ENCODE results near the gene DCHS1.

Gene DCHS1

GRCh38 chr11:6622261-6623171 lies 33.1 kb downstream of the DCHS1 start:
- H3K27ac ChIP-seq (ENCODE audit: low read depth, low read length), result no peak overlapping the region
- no peak overlapping the region for H3K4me2 ChIP-seq (ENCODE audit: low read length)

DNA sequence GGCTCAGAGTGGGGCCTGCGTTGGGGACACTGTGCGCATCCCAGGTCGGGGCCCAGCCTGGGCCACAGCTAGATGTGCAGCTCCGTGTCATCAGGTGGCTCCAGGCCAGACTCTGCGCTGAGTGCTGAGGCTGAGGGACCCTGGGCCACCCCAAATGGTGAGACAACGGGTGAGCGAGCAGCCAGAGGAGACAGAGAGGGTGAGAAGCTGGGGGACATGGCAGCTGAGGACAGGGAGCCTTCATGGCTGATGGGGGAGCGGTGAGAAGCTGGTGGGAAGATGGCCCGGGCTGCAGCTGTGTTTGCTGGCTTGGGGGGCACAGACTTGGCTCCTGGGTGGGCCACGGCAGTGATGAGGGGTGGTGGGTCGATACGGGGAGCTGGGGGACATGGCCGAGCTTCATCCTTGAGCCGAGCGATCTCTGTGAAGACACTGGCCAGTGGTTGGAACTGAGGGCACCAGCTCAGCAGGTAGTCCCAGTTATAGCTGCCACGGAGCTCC lies 33.8 kb downstream of the DCHS1 start:
- Histone ChIP-seq H3K9me3 (ENCODE audit: control insufficient read depth, insufficient read depth, low read length) (no peaks in the 10 kb centered on the region), H3F3A (ENCODE audit: control insufficient read depth, insufficient read depth) (no peaks in the 10 kb centered on the region), H3K4me2 (ENCODE audit: low read length) (no peak overlapping the region), H3K9me2 (replicated peaks; ENCODE audit: control insufficient read depth, low read length) (no peaks in the 10 kb centered on the region), H3K27me3 (ENCODE audit: control insufficient read depth, low read length) (no peaks in the 10 kb centered on the region), H3K4me3 (ENCODE audit: low read length) (no peak overlapping the region), H3K79me2 (ENCODE audit: control insufficient read depth, low read length) (peaks cover 6% of the 10 kb centered on the region), H3K36me3 (ENCODE audit: control insufficient read depth, low read length) (no peaks in the 10 kb centered on the region), H3K4me1 (ENCODE audit: control insufficient read depth, low read length) (peaks cover 20% of the 10 kb centered on the region), H3K27ac (ENCODE audit: low read depth, low read length) (no peak overlapping the region), H4K20me1 (ENCODE audit: control insufficient read depth, insufficient read depth, low read depth, low read length) (no peaks in the 10 kb centered on the region)
- TF ChIP-seq, protein P1, sequence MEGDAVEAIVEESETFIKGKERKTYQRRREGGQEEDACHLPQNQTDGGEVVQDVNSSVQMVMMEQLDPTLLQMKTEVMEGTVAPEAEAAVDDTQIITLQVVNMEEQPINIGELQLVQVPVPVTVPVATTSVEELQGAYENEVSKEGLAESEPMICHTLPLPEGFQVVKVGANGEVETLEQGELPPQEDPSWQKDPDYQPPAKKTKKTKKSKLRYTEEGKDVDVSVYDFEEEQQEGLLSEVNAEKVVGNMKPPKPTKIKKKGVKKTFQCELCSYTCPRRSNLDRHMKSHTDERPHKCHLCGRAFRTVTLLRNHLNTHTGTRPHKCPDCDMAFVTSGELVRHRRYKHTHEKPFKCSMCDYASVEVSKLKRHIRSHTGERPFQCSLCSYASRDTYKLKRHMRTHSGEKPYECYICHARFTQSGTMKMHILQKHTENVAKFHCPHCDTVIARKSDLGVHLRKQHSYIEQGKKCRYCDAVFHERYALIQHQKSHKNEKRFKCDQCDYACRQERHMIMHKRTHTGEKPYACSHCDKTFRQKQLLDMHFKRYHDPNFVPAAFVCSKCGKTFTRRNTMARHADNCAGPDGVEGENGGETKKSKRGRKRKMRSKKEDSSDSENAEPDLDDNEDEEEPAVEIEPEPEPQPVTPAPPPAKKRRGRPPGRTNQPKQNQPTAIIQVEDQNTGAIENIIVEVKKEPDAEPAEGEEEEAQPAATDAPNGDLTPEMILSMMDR (IDR thresholded peaks at IDR 0.05; ENCODE audit: low read depth, low read length, poor library complexity, severe bottlenecking), result no peak
- TF ChIP-seq EZH2phosphoT487 (IDR thresholded peaks at IDR 0.05; ENCODE audit: borderline replicate concordance, low read length), result no peak

More at GRCh38 chr11:6622261-6623171, 33.1 kb downstream of the DCHS1 start:
- H3K9me3 ChIP-seq (ENCODE audit: control insufficient read depth, insufficient read depth, low read length), result no peaks in the 10 kb centered on the region
- H3K4me1 ChIP-seq (ENCODE audit: control insufficient read depth, low read length), result peaks cover 20% of the 10 kb centered on the region
- no peaks in the 10 kb centered on the region for H3K27me3 ChIP-seq (ENCODE audit: control insufficient read depth, low read length)
- no peaks in the 10 kb centered on the region for H3F3A ChIP-seq (ENCODE audit: control insufficient read depth, insufficient read depth)
- no peak overlapping the region for H3K4me3 ChIP-seq (ENCODE audit: low read length)
- peaks cover 6% of the 10 kb centered on the region for H3K79me2 ChIP-seq (ENCODE audit: control insufficient read depth, low read length)
- TF ChIP-seq, protein P1 (IDR thresholded peaks at IDR 0.05; ENCODE audit: low read depth, low read length, poor library complexity, severe bottlenecking), result no peak
- TF ChIP-seq EZH2phosphoT487 (IDR thresholded peaks at IDR 0.05; ENCODE audit: borderline replicate concordance, low read length), result no peak
- H3K9me2 ChIP-seq (replicated peaks; ENCODE audit: control insufficient read depth, low read length), result no peaks in the 10 kb centered on the region
- H4K20me1 ChIP-seq (ENCODE audit: control insufficient read depth, insufficient read depth, low read depth, low read length), result no peaks in the 10 kb centered on the region
- no peaks in the 10 kb centered on the region for H3K36me3 ChIP-seq (ENCODE audit: control insufficient read depth, low read length)

- H3K9me3 ChIP-seq (ENCODE audit: control insufficient read depth, insufficient read depth, low read length), result no peaks in the 10 kb centered on the region
- no peaks in the 10 kb centered on the region for H3K27me3 ChIP-seq (ENCODE audit: control insufficient read depth, low read length)
- TF ChIP-seq, protein P1 (IDR thresholded peaks at IDR 0.05; ENCODE audit: low read depth, low read length, poor library complexity, severe bottlenecking), result no peak
- no peak for TF ChIP-seq EZH2phosphoT487 (IDR thresholded peaks at IDR 0.05; ENCODE audit: borderline replicate concordance, low read length)
- H3K4me2 ChIP-seq (ENCODE audit: low read length), result no peak overlapping the region
- no peaks in the 10 kb centered on the region for H4K20me1 ChIP-seq (ENCODE audit: control insufficient read depth, insufficient read depth, low read depth, low read length)
- H3K79me2 ChIP-seq (ENCODE audit: control insufficient read depth, low read length), result peaks cover 6% of the 10 kb centered on the region
- H3F3A ChIP-seq (ENCODE audit: control insufficient read depth, insufficient read depth), result no peaks in the 10 kb centered on the region
- no peak overlapping the region for H3K27ac ChIP-seq (ENCODE audit: low read depth, low read length)
- H3K36me3 ChIP-seq (ENCODE audit: control insufficient read depth, low read length), result no peaks in the 10 kb centered on the region
- peaks cover 20% of the 10 kb centered on the region for H3K4me1 ChIP-seq (ENCODE audit: control insufficient read depth, low read length)
- no peak overlapping the region for H3K4me3 ChIP-seq (ENCODE audit: low read length)
- no peaks in the 10 kb centered on the region for H3K9me2 ChIP-seq (replicated peaks; ENCODE audit: control insufficient read depth, low read length)
These were observed 35.0 kb downstream of the DCHS1 start for GRCh38 chr11:6620636-6621035.

Measured in DOHH2 (cell line).